Measurements from ENCODE around the gene ELF1.
A peak's percentile ranks its signal among the peaks of the same experiment; 100 is the strongest.
"Not testable (repeated sequence)": the region's sequence is repeated elsewhere in the genome, so short reads cannot be mapped to it uniquely, and the experiment has no call there.

Gene ELF1

DNA sequence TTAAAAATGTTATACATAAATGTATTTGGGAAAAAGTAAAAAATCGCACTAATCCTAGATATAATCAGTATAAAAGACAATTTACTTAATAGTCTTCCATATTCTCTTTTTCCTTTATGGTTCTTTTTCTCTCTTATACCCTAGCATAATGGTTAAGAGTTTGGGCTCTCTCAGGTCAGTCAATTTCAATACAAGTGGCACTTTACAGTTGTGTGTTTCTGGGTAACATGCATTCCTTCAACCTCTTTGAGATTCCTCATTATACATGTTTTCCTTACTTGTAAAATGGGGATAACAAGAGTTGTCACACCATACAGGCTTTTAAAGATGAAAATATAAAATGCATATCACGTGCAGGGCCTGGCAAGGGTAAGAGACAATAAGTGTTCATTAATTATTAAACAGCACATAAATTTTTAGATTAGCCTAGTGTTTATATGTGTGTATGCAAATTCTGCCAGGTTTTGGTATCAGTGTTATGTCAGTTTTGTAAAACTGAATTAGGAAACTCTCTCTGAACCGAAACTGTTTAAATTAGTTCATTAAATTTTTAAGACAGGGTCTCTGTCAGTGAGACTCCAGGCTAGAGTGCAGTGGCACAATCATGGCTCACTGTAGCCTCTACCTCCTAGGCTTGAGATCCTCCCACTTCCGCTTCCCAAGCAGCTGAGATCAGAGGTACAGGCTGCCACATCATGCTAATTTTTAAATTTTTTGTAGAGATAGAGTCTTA lies 49.8 kb downstream of the ELF1 start:
- in situ Hi-C loops (cut with HindIII; ENCODE audit: low pct_ligation_motif_present, low pct_unique_long_range_greater_than_20kb, low sequenced_read_pairs) = no loop called here
- DNase-seq = no peak

GRCh38 chr13:40968416-40969000 lies 50.6 kb downstream of the ELF1 start:
- in situ Hi-C loops (cut with HindIII; ENCODE audit: low pct_ligation_motif_present, low pct_unique_long_range_greater_than_20kb, low sequenced_read_pairs) = no loop called here
- DNase-seq = no peak

DNA sequence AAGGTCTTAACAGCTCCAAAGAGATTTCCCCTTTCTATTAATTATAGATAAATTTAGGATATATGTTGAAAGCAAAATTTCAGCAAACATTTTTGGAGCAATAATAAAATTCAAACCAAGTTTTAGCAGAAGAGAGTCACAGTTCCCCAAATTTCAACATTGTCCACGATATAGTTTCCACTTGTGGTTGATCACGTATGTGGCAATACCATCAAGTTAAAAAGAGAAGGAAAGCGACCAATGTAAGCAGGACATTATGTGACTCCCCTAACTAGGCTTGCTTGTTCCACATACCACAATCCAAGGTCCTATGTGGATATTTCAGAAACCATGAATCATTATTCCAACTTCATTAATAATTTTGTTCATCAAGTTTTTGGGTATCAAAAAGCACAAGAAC lies 52.8 kb downstream of the ELF1 start:
- in situ Hi-C loops (cut with HindIII; ENCODE audit: low pct_ligation_motif_present, low pct_unique_long_range_greater_than_20kb, low sequenced_read_pairs) = no loop called here
- no peak for DNase-seq

GRCh38 chr13:40963927-40964326 lies 55.2 kb downstream of the ELF1 start:
- DNase-seq = peak; percentile 42
- in situ Hi-C loops (cut with HindIII; ENCODE audit: low pct_ligation_motif_present, low pct_unique_long_range_greater_than_20kb, low sequenced_read_pairs) = no loop called here

DNA sequence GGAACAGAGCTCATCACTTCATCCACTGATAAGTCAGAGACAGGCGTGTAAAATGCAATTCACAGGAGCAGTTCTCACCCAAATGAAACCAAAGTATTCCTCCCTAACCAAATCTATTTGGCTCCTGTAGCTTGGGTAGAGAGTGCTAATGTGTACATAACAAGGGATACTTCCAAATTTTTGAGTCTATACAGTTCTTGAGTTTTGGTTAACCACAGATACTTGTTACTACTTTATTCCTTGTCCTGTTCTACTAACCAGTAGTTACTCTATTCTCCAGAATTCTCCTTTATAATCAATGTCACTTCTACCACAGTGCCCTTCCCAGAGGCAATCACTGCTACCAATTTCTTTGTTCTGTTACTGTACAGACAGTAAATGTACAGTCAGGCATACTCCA lies 57.3 kb downstream of the ELF1 start:
- in situ Hi-C loops (cut with HindIII; ENCODE audit: low pct_ligation_motif_present, low pct_unique_long_range_greater_than_20kb, low sequenced_read_pairs) = no loop called here
- DNase-seq = no peak

DNA sequence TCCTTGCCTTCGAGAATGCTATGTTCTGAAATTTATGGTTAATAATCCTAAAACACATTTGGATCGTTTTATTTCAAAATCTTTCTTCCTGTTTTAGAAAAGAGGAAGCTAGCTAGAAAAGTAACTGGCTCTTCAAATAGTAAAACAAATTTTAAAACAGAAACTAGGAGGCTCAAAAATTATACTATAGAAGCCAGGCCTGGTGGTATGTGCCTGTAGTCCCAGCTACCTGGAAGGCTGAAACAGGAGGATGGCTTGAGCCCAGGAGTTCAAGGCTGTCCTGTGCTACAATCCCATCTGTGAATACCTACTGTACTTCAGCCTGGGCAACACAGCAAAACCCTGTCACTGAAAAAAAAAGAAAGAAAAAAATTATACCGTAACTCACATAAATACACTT lies 57.9 kb downstream of the ELF1 start:
- in situ Hi-C loops (cut with HindIII; ENCODE audit: low pct_ligation_motif_present, low pct_unique_long_range_greater_than_20kb, low sequenced_read_pairs) = no loop called here
- no peak for DNase-seq

DNA sequence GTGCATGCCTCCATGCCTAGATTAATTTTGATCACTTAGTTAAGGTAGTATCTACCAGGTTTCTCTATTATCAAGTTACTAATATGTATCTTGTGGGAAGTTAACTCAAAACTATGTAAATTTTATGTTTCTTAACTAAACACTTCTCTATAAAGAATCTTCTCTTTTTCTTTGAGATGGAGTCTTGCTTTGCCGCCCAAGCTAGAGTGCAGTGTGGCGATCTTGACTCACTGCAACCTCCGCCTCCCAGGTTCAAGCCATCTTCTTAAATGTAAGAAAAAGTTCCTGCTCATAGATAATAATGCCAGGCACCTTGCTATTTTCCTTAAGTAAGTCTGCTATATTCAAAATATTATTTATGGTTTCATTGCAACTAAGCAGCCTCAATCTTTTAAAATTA lies 58.4 kb downstream of the ELF1 start:
- no peak for DNase-seq
- in situ Hi-C loops (cut with HindIII; ENCODE audit: low pct_ligation_motif_present, low pct_unique_long_range_greater_than_20kb, low sequenced_read_pairs) = no loop called here

GRCh38 chr13:40958655-40959054 lies 60.5 kb downstream of the ELF1 start:
- in situ Hi-C loops (cut with HindIII; ENCODE audit: low pct_ligation_motif_present, low pct_unique_long_range_greater_than_20kb, low sequenced_read_pairs) = no loop called here
- no peak for DNase-seq

DNA sequence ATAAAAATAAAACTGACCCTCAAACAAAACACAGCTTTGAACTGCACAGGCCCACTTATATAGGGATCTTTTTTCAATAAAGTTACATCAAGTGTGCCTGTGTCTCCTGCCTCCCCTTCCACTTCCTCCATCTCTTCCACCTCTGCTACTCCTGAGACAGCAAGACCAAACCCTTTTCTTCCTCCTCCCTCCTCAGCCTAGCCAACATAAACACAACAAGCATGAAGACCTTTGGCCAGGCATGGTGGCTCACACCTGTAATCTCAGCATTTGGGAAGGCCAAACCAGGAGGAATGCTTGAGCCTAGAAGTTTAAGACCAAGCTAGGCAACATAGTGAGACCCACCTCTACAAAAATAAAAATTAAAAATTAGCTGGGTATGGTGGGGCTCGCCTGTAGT lies 72.6 kb downstream of the ELF1 start:
- in situ Hi-C loops (cut with HindIII; ENCODE audit: low pct_ligation_motif_present, low pct_unique_long_range_greater_than_20kb, low sequenced_read_pairs) = no loop called here
- DNase-seq = no peak

DNA sequence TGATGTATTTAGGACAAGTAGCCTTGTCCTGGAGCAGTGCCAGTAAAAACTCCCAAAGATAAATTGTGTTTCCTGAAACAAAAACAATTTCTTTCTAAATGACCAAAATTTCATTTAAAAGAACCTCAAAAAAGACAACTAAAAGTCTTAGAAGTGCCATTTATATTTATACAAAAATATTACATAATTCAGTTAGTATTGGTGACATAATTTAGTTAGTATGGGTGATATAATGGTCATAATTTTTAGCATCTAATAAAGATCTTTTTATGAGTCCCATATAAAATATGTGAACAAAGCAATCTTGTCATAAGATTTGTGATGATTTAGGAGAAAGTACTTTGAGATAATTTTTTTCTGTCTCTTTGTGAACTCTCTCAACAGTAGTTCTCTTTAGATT lies 76.0 kb downstream of the ELF1 start:
- no peak for DNase-seq
- in situ Hi-C loops (cut with HindIII; ENCODE audit: low pct_ligation_motif_present, low pct_unique_long_range_greater_than_20kb, low sequenced_read_pairs) = no loop called here

- no peak for DNase-seq
- in situ Hi-C loops (cut with HindIII; ENCODE audit: low pct_ligation_motif_present, low pct_unique_long_range_greater_than_20kb, low sequenced_read_pairs) = no loop called here
Observed at GRCh38 chr13:40941581-40941980, 77.5 kb downstream of the ELF1 start.

GRCh38 chr13:40940841-40941240 lies 78.3 kb downstream of the ELF1 start:
- in situ Hi-C loops (cut with HindIII; ENCODE audit: low pct_ligation_motif_present, low pct_unique_long_range_greater_than_20kb, low sequenced_read_pairs) = no loop called here
- DNase-seq = no peak

DNA sequence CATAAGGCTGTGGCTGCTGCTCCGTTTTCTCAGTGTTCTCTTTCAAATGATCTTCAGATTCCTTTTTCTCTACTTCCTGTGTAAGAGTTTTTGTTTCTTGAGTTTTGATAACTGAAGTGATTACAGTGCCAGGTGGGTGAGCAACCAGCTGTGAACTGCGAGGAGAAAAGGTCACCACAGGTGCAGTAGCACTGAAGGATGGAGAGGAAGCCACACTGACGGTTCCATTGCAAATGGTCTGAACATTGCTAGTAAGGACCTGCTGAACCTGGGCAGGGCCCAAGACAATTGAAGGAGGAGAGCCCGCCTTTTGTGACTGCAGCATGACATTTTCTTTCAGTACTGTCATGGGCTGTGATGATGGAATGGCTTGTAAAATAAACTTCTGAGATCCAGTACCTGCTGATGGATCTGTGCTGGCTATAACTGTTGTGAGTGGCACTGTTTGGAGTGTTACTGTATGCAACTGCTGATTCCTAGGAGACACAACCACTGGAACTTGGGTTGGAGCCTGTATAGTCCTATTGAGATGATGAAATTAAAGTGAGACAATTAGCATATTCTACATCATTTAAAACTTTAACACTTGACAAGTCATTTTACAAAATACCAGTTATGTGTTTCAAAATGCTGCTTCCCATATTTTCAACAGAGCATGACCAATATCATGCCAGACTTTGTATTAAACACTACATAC lies 85.5 kb downstream of the ELF1 start:
- in situ Hi-C loops (cut with HindIII; ENCODE audit: low pct_ligation_motif_present, low pct_unique_long_range_greater_than_20kb, low sequenced_read_pairs) = no loop called here
- no peak for DNase-seq

DNA sequence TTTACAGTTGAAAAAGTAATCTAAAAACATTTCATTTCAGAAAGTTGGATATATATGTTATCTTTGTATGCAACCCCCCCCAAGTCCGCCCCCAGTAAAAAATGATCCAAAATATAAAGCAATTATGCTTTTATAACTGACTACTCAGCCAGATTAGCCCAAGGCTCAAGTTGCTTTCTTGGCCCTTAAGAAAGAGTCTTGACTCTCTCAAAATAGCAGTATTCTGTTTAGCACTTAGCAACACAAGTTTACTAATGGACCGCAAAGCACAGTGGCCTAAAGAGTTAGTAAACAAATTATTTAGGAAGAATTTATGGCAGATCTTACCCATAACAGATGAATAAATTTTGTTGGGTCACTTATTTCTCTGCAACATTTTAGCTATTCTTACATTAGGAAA lies 86.9 kb downstream of the ELF1 start:
- in situ Hi-C loops (cut with HindIII; ENCODE audit: low pct_ligation_motif_present, low pct_unique_long_range_greater_than_20kb, low sequenced_read_pairs) = no loop called here
- no peak for DNase-seq

DNA sequence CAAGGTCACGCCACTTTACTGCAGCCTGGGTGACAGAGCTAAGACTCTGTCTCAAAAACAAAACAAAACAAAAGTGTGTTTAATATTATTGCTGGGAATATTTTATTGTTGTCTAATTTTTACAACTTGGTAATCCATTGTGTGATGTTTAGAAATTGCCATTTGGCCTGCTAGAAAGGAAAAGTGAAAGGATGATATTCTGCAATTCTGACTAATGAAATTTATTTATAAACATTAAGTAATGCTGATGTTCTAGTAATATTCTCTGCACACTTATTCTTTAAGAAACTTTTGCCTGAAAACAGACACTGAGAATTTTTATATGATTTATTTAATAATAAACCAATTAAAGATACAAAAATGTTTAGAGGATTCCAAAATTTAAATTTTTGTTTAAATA lies 87.4 kb downstream of the ELF1 start:
- in situ Hi-C loops (cut with HindIII; ENCODE audit: low pct_ligation_motif_present, low pct_unique_long_range_greater_than_20kb, low sequenced_read_pairs) = no loop called here
- DNase-seq = no peak

- in situ Hi-C loops (cut with HindIII; ENCODE audit: low pct_ligation_motif_present, low pct_unique_long_range_greater_than_20kb, low sequenced_read_pairs); DNase-seq: not testable (repeated sequence)
Observed at GRCh38 chr13:40929883-40930282, 89.2 kb downstream of the ELF1 start.

DNA sequence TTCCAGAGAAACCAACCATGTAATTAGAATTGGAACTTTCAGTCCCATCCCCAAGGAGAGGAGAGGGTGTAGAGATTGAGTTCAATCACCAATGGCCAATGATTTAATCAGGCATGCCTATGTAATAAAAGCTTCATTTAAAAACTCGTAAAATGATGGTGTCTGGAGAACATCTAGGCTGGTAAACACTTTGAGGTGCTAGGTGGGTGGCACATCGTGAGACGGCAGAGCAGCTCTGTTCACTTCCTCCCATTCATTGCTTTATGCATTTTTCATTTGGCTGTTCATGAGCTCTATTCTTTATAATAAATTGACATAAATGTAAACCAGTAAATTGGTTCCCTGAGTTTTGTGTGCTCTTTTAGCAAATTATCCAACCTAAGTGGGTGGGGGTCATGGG lies 90.1 kb downstream of the ELF1 start:
- in situ Hi-C loops (cut with HindIII; ENCODE audit: low pct_ligation_motif_present, low pct_unique_long_range_greater_than_20kb, low sequenced_read_pairs) = no loop called here
- DNase-seq = no peak

DNA sequence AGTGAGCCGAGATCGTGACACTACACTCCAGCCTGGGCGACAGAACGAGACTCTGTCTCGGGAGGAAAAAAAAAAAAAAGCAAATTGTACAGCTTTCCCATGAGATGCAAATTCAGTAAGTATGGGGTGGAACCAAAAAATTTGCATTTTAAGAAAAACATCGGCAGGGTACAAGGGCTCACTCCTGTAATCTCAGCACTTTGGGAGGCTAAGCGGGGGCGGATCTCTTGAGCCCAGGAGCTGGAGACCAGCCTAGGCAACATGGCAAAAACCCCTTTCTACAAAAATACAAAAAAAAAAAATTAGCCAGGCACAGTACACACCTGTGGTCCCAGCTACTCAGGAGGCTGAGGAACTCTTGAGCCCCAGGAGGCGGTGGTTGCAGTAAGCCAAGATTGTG lies 91.2 kb downstream of the ELF1 start:
- DNase-seq = no peak
- in situ Hi-C loops (cut with HindIII; ENCODE audit: low pct_ligation_motif_present, low pct_unique_long_range_greater_than_20kb, low sequenced_read_pairs) = no loop called here

DNA sequence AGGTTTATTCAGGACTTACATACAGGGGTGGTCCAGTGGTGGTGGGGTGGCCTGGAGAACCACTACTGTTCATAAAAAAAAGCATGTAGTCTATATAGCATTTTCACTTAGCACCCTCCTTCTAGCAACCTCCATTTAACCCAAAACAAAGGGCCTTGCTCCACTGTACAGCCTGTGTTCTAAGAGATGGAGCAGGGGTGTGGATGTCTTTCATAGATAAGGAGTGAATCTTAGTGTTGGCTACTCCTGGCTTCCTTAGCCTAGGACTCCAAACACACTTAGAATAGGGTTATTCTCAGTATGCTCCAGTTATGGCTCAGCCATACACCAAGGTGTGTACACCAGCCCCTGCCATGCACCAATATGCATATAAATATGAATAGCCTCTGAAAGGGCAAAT lies 95.2 kb downstream of the ELF1 start:
- in situ Hi-C loops (cut with HindIII; ENCODE audit: low pct_ligation_motif_present, low pct_unique_long_range_greater_than_20kb, low sequenced_read_pairs) = no loop called here

GRCh38 chr13:40922437-40923040 lies 96.6 kb downstream of the ELF1 start:
- DNase-seq = no peak
- in situ Hi-C loops (cut with HindIII; ENCODE audit: low pct_ligation_motif_present, low pct_unique_long_range_greater_than_20kb, low sequenced_read_pairs) = no loop called here

More for the DNA sequence above, 95.2 kb downstream of the ELF1 start:
- DNase-seq = no peak
